Thyroid gland (tissue), 4 donors: ENCODE results near the gene REG1A. TPM values are rescaled to one million over a fixed set of nuclear protein-coding genes. Genes with fewer than 3 reads are reported as not detected.

ENCODE experiments used
- DNase-seq, 2 donors: peaks; one replicate each; pipeline ENCODE4 v3.0.0-alpha.2; 2019
- H3K27ac ChIP-seq, 3 donors: fragments of 200-600 bp; sonication (generic); 1 replicate in 2 of 3; 2 replicates in 1 of 3; pipeline ENCODE4 v1.5.1; 2016 to 2019; ENCODE audit warnings: mild to moderate bottlenecking in 1 of 3, moderate library complexity in 1 of 3
- H3K27me3 ChIP-seq: fragments of 200-600 bp; sonication (generic); one replicate; pipeline ENCODE4 v1.5.1; 2019
- H3K36me3 ChIP-seq, 2 donors: fragments of 200-600 bp; sonication (generic); one replicate each; pipeline ENCODE4 v1.5.1; 2016 to 2019
- H3K4me1 ChIP-seq, 2 donors: fragments of 200-600 bp; sonication (generic); one replicate each; pipeline ENCODE4 v1.5.1; 2017 to 2019
- H3K4me3 ChIP-seq, 3 donors: fragments of 200-600 bp; sonication (generic); replicated peaks in 1 of 3; 1 replicate in 2 of 3; 2 replicates in 1 of 3; pipeline ENCODE4 v1.5.1; 2016; ENCODE audit warnings: mild to moderate bottlenecking in 1 of 3
- H3K9me3 ChIP-seq: fragments of 200-600 bp; sonication (generic); one replicate; pipeline ENCODE4 v1.5.1; 2017
- POLR2A ChIP-seq, 2 donors: fragments of 450-650 bp; IDR thresholded peaks; one replicate each; pipeline ENCODE4 v1.6.1; 2017; ENCODE audit warnings: antibody characterized with exemption in 2 of 2, mild to moderate bottlenecking in 2 of 2, moderate library complexity in 1 of 2
- WGBS, 2 donors: methylation state at CpG; one replicate each; pipeline ENCODE4 v1.1.5; 2017; 5-methylcytosine and 5-hydroxymethylcytosine counted together
- intact Hi-C: fragments of 100-400 bp; cut with DNase I; formaldehyde crosslinking; loops from one replicate; pipeline ENCODE4 v1.15.1; 2023
- total RNA-seq, 4 donors: library from RNA; depleted of rRNA; stranded (reverse); fragments of >200 nt; gene quantifications; one replicate each; pipeline ENCODE4 v1.2.3, GENCODE V29; 2016
- TF ChIP-seq, protein P1 (sequence below), 6 experiments: fragments of 200-600 bp in 3 of 6; fragments of 450-650 bp in 3 of 6; sonication (generic) in 3 of 6; IDR thresholded peaks; one replicate each; pipeline ENCODE4 v1.5.1; 2016 to 2019; ENCODE audit warnings: antibody characterized with exemption in 6 of 6, mild to moderate bottlenecking in 2 of 6, inconsistent platforms in 1 of 6, moderate library complexity in 1 of 6

REG1A gene, protein sequence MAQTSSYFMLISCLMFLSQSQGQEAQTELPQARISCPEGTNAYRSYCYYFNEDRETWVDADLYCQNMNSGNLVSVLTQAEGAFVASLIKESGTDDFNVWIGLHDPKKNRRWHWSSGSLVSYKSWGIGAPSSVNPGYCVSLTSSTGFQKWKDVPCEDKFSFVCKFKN
- not detected for total RNA-seq

DNA sequence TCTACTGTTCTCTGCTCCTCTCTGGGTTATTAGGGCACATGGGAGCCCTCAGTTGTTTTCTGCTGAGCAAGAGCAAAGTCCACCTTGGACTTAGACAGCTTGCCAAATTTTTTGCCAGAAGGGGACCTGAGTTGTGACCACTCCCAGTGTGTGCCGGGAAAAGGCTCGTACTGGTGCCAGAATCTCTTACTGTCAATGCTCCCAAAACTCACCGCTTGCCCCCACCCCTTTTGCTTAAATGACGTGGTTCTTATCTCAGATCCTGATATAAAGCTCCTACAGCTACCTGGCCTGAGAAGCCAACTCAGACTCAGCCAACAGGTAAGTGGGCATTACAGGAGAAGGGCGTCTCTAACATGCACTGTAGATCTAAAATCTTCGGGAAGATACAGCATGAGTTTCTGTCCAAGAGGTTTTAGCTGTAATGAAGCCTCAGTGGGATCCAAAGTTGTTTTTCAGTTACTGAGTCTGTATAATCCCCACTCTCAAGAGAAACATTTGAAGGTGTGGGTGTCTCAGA, at the start of gene REG1A:
Gene REG1A, plus strand, starts transcription at position 295 of the 520 bp plus-strand sequence. CDS start 374 bp downstream, outside the sequence.
- intact Hi-C loops: no loop called here
- Histone ChIP-seq H3K36me3 (no peaks in the 10 kb centered on the region), H3K4me3 (no peak within 1 kb of the TSS), H3K9me3 (no peaks in the 10 kb centered on the region), H3K4me1 (no peaks in the 10 kb centered on the region), H3K27me3 (no peaks in the 10 kb centered on the region), H3K27ac (no peak within 1 kb of the TSS)
- no peak for DNase-seq
- WGBS, 2 donors: 76 to 94% methylated on average over 6 of the region's 6 CpGs
- no peak for TF ChIP-seq POLR2A (IDR thresholded peaks at IDR 0.05)
- TF ChIP-seq, protein P1, sequence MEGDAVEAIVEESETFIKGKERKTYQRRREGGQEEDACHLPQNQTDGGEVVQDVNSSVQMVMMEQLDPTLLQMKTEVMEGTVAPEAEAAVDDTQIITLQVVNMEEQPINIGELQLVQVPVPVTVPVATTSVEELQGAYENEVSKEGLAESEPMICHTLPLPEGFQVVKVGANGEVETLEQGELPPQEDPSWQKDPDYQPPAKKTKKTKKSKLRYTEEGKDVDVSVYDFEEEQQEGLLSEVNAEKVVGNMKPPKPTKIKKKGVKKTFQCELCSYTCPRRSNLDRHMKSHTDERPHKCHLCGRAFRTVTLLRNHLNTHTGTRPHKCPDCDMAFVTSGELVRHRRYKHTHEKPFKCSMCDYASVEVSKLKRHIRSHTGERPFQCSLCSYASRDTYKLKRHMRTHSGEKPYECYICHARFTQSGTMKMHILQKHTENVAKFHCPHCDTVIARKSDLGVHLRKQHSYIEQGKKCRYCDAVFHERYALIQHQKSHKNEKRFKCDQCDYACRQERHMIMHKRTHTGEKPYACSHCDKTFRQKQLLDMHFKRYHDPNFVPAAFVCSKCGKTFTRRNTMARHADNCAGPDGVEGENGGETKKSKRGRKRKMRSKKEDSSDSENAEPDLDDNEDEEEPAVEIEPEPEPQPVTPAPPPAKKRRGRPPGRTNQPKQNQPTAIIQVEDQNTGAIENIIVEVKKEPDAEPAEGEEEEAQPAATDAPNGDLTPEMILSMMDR (IDR thresholded peaks at IDR 0.05): no peak

DNA sequence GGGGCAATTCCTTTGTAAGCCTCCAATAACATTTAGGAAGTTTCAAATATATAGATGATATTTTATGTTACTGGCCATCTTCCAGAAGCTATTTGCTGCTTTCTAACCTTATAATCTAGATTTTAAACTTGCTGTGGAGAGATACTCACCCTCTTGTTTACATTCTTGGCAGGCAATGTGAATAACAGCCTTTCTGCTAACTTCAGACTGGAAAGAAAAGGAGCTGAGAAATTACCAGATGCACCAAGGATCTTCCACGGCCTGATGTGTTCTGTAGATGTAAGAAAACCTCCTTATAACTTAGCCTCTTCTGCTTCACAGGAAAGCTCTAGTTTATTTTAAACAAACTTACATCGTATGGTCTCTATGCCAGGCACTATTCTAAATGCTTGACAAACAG, 49.2 kb upstream of the REG1A start:
- Histone ChIP-seq H3K36me3 (no peaks in the 10 kb centered on the region), H3K27ac (no peak overlapping the region), H3K9me3 (no peaks in the 10 kb centered on the region), H3K4me3 (no peak overlapping the region), H3K4me1 (no peaks in the 10 kb centered on the region), H3K27me3 (no peaks in the 10 kb centered on the region)
- TF ChIP-seq POLR2A (IDR thresholded peaks at IDR 0.05): no peak
- TF ChIP-seq, protein P1 (IDR thresholded peaks at IDR 0.05): no peak
- intact Hi-C loops: no loop called here
- WGBS, 2 donors: 52 to 57% methylated on average over 2 of the region's 2 CpGs
- no peak for DNase-seq

DNA sequence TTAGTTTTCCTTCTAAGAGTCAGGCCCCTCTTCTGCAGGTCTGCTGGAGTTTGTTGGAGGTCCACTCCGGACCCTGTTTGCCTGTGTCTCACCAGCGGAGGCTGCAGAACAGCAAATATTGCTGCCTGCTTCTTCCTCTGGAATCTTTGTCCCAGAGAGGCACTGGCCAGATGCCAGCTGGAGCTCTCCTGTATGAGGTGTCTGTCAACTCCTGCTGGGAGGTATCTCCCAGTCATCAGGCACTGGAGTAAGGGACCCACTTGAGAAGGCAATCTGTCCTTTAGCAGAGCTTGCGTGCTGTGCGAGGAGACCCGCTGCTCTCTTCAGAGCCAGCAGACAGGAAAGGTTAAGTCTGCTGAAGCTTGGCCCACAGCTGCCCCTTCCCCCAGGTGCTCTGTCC, 37.3 kb upstream of the REG1A start:
- no peak overlapping the region for H3K27ac ChIP-seq
- H3K9me3 ChIP-seq: no peaks in the 10 kb centered on the region
- H3K4me1 ChIP-seq: no peaks in the 10 kb centered on the region
- no peaks in the 10 kb centered on the region for H3K36me3 ChIP-seq
- H3K27me3 ChIP-seq: no peaks in the 10 kb centered on the region
- H3K4me3 ChIP-seq: no peak overlapping the region
- no peak for DNase-seq
- intact Hi-C loops: no loop called here
- TF ChIP-seq, protein P1 (IDR thresholded peaks at IDR 0.05): no peak
- no peak for TF ChIP-seq POLR2A (IDR thresholded peaks at IDR 0.05)
- 26 to 59% methylated on average over 2 to 5 of the region's 5 CpGs for WGBS, 2 donors

DNA sequence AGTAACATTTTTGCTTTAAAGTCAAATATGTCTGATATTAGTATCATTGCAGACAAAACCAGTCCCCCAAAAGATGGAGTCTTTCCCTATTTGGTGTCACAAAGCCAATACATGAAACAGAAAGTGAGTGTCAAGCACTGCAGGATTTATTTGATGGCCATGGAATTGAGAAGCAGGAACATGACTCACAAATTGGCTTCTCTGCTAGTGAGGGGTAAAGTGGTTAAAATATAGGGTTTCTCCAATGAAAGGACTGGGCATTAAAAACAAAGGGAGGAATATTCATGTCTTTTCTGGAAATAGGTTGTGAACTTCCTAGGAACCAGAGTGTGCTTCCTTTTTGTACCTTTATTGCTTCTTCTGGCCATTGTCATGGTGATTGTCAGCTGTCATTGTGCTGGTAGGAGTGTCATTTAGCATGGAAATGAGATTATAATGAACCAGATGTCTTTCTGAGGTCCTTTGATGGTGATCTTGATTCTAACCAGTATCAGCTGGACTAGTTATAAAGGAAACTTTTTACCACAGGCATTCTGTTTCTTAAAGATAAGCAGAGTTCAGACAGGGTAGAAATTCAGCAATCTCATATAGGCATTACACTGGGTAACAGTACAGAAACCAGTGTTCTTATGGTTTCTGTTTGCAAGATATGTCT, 36.6 kb upstream of the REG1A start:
- H3K9me3 ChIP-seq: no peaks in the 10 kb centered on the region
- intact Hi-C loops: no loop called here
- no peak for DNase-seq
- H3K27me3 ChIP-seq: no peaks in the 10 kb centered on the region
- no peaks in the 10 kb centered on the region for H3K36me3 ChIP-seq
- H3K4me3 ChIP-seq: no peak overlapping the region
- H3K4me1 ChIP-seq: no peaks in the 10 kb centered on the region
- TF ChIP-seq, protein P1 (IDR thresholded peaks at IDR 0.05): no peak
- TF ChIP-seq POLR2A (IDR thresholded peaks at IDR 0.05): no peak
- H3K27ac ChIP-seq: no peak overlapping the region

DNA sequence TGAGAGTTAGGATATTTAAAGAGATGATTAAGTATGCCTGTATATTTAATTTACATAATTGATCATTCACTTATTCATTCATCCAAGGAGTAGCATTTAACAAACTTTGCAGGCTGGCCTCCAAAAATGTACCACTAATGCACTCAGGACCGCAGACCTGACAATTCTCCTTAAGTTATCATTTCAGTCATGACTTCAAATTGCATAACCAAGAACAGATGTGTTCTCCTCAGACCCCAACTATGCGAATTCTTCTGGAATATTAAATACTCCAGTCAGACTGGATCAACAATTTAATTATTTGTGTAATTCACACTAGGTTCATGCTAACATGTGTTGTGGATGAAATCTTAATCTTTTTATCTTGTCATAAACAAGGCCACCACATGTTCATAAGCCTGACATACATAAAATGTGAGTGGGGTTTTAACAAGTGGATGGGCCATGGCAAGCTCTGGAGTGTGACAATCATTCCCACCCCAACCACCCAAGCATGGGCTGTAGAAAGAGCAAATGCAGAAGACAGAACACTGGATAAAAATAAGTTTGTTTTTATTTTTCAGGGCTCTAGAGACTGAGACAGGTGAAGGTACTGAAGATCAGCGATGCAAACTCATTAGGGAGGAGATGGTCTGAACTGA, 35.7 kb upstream of the REG1A start:
- no peaks in the 10 kb centered on the region for H3K4me1 ChIP-seq
- WGBS, 2 donors: 78 to 84% methylated on average over 3 of the region's 3 CpGs
- intact Hi-C loops: no loop called here

More for the DNA sequence above, 35.7 kb upstream of the REG1A start:
- H3K4me3 ChIP-seq: no peak overlapping the region
- H3K36me3 ChIP-seq: no peaks in the 10 kb centered on the region
- no peaks in the 10 kb centered on the region for H3K9me3 ChIP-seq
- H3K27me3 ChIP-seq: no peaks in the 10 kb centered on the region
- H3K27ac ChIP-seq: no peak overlapping the region
- no peak for DNase-seq
- no peak for TF ChIP-seq POLR2A (IDR thresholded peaks at IDR 0.05)
